Osteocyte (in vitro differentiated cells): ENCODE measurements around the gene ATP8B4. TPM values are rescaled to one million over a fixed set of nuclear protein-coding genes. Genes with fewer than 3 reads are reported as not detected.

Experiments
- DNase-seq: peaks from one replicate; pipeline ENCODE4 v3.0.0; 2021; ENCODE audit warnings: mixed read lengths; ENCODE audit not compliant: unreplicated experiment; ENCODE audit errors: extremely low spot score
- H3K27ac Mint-ChIP-seq: one replicate; pipeline ENCODE4 v1.8.0; 2021; ENCODE audit warnings: mild to moderate bottlenecking, mixed read lengths; ENCODE audit not compliant: unreplicated experiment
- H3K27me3 Mint-ChIP-seq: one replicate; pipeline ENCODE4 v1.8.0; 2021; ENCODE audit warnings: mixed read lengths; ENCODE audit not compliant: unreplicated experiment
- H3K36me3 Mint-ChIP-seq: one replicate; pipeline ENCODE4 v1.8.0; 2021; ENCODE audit warnings: mixed read lengths; ENCODE audit not compliant: unreplicated experiment
- H3K4me1 Mint-ChIP-seq: one replicate; pipeline ENCODE4 v1.8.0; 2021; ENCODE audit warnings: mixed read lengths; ENCODE audit not compliant: unreplicated experiment
- H3K4me3 Mint-ChIP-seq: one replicate; pipeline ENCODE4 v1.8.0; 2021; ENCODE audit warnings: mild to moderate bottlenecking, moderate library complexity, mixed read lengths; ENCODE audit not compliant: unreplicated experiment
- H3K9me3 Mint-ChIP-seq: one replicate; pipeline ENCODE4 v1.8.0; 2021; ENCODE audit warnings: mixed read lengths; ENCODE audit not compliant: unreplicated experiment
- total RNA-seq: library from RNA; stranded (reverse); gene quantifications from 2 replicates; pipeline ENCODE4 v1.2.1, GENCODE V29; 2021
- TF ChIP-seq, protein P1 (sequence below): fragments of 200-600 bp; sonication (generic); IDR thresholded peaks from 2 replicates; pipeline ENCODE4 v1.5.0; 2021; ENCODE audit warnings: antibody characterized with exemption, mild to moderate bottlenecking, moderate library complexity

ATP8B4 gene
- total RNA-seq, 1 donor from 2014 or later, result not detected

DNA sequence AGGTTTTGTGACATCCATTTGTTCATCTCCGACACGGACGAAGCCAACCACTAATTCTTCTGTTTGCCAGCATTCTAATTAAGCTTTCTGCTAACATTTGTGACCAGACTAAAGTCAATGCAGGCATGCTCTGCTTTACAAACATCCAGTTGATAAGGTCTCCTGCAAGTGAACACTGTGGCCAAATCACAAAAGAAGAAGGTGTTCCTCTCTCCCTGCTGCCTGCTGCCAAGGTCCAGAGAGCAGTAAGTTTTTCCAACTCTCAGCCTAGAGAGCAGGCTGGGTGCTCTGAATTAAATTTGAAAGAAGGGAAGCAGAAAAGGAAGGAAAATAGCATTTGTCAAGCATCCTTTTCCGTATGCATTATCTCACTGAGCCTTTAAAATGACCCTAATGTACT lies 133.6 kb downstream of the ATP8B4 start:
- no peak overlapping the region for H3K27ac Mint-ChIP-seq
- TF ChIP-seq, protein P1, sequence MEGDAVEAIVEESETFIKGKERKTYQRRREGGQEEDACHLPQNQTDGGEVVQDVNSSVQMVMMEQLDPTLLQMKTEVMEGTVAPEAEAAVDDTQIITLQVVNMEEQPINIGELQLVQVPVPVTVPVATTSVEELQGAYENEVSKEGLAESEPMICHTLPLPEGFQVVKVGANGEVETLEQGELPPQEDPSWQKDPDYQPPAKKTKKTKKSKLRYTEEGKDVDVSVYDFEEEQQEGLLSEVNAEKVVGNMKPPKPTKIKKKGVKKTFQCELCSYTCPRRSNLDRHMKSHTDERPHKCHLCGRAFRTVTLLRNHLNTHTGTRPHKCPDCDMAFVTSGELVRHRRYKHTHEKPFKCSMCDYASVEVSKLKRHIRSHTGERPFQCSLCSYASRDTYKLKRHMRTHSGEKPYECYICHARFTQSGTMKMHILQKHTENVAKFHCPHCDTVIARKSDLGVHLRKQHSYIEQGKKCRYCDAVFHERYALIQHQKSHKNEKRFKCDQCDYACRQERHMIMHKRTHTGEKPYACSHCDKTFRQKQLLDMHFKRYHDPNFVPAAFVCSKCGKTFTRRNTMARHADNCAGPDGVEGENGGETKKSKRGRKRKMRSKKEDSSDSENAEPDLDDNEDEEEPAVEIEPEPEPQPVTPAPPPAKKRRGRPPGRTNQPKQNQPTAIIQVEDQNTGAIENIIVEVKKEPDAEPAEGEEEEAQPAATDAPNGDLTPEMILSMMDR, result no peak
- no peaks in the 10 kb centered on the region for H3K9me3 Mint-ChIP-seq
- H3K4me3 Mint-ChIP-seq, result no peak overlapping the region
- peaks cover 17% of the 10 kb centered on the region for H3K27me3 Mint-ChIP-seq
- no peaks in the 10 kb centered on the region for H3K36me3 Mint-ChIP-seq
- no peaks in the 10 kb centered on the region for H3K4me1 Mint-ChIP-seq
- DNase-seq, result no peak

DNA sequence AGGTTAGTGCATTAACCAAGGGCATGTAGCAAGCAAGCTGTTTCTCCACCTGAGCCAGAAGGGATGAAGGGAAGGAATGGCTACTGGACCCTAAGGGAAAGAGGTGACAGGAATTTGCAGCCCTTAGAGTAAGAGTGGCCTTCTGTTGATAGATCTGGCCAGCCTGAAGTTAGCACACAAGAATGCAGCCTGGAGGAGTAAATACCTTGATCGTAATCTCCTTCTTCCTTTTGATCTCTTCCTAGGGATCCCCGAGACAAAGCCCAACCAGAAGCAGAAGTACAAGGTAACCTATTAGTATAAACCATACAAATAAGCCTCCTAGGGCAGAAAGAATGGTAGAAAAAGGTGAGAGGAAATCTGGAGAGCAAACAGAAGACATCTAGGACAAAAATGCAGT lies 134.6 kb downstream of the ATP8B4 start:
- no peak for DNase-seq

DNA sequence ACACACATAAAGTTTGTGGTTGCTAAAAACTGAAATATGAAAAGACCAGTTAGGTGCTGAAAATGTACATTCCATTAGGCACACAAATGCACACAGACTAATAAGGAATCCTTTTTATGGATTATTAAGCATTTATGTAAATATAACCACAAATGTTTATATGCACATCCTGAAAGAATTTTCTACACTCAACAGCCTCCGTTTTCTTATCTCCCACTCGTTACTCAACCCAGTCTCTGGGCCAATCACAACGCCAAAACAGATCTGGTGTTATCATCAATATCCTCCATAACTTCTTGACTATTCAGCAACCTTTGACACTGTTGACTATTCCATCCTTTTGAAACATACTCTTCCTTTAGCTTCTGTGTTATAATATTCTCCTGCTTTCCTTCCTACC lies 136.4 kb downstream of the ATP8B4 start:
- Mint-ChIP-seq H3K27me3 (peaks cover 10% of the 10 kb centered on the region), H3K4me1 (no peaks in the 10 kb centered on the region), H3K36me3 (no peaks in the 10 kb centered on the region), H3K9me3 (no peaks in the 10 kb centered on the region), H3K27ac (no peak overlapping the region), H3K4me3 (no peak overlapping the region)
- TF ChIP-seq, protein P1, result no peak
- no peak for DNase-seq

More for the DNA sequence above, 134.6 kb downstream of the ATP8B4 start:
- H3K4me1 Mint-ChIP-seq, result no peaks in the 10 kb centered on the region
- TF ChIP-seq, protein P1, result no peak
- no peak overlapping the region for H3K4me3 Mint-ChIP-seq
- no peaks in the 10 kb centered on the region for H3K9me3 Mint-ChIP-seq
- H3K36me3 Mint-ChIP-seq, result no peaks in the 10 kb centered on the region
- peaks cover 15% of the 10 kb centered on the region for H3K27me3 Mint-ChIP-seq
- no peak overlapping the region for H3K27ac Mint-ChIP-seq

DNA sequence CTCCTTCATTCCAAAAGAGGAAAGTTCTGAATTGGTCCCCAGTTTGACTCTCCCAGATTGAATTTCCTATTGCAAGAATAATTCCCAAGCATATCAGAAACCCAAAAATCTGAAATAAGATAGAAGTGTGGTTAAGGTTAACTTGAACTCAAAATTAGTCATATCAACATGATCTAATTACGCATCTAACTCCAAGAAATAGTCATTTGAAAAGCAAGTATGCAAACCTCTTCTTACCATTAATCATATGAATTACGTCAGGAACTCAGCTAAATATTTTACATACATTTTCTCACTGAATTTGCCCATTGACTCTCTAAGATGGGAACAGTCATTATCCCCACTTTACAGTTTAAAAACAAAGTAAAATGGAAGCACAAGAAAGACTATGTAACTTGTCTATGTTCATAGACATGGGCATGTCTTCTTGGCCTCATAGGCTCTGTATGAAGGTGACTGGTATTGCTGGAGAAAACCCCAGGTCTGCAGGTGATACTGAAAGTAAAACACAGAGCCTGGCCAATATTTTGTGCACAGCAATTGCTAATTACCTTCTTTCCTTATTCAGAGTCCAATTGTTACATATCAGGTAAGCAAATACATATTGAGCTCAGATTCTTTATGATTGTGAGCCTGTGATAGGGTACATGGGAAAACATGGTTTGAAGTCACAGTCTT lies 139.2 kb downstream of the ATP8B4 start:
- peaks cover 10% of the 10 kb centered on the region for H3K27me3 Mint-ChIP-seq
- no peaks in the 10 kb centered on the region for H3K36me3 Mint-ChIP-seq
- H3K27ac Mint-ChIP-seq, result no peak overlapping the region
- no peak overlapping the region for H3K4me3 Mint-ChIP-seq
- H3K4me1 Mint-ChIP-seq, result no peaks in the 10 kb centered on the region
- no peak for DNase-seq
- TF ChIP-seq, protein P1, result no peak
- no peaks in the 10 kb centered on the region for H3K9me3 Mint-ChIP-seq

DNA sequence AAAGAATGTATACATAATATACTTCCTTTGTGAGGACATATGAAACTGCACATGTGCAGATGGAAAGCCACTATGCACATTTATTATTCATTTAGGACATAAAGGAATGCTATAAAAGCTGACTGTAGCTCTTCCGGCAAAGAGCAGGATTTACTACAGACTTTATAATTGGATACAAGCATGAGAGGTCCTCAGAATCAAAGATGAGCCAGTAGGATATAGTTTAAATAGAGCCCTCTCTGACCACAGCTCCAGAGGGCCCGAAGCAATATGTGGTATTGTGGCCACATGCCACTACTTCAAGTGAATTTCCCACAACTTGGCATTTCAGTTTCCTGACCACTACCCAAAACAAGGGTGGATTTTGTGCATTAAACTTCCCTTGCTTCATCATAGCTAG lies 140.9 kb downstream of the ATP8B4 start:
- Mint-ChIP-seq H3K27ac (no peak overlapping the region), H3K4me3 (no peak overlapping the region), H3K4me1 (no peaks in the 10 kb centered on the region), H3K36me3 (no peaks in the 10 kb centered on the region), H3K9me3 (no peaks in the 10 kb centered on the region), H3K27me3 (peaks cover 5% of the 10 kb centered on the region)
- TF ChIP-seq, protein P1, result no peak
- DNase-seq, result no peak
